ENCODE data around the gene HSPB2.

Gene HSPB2

DNA sequence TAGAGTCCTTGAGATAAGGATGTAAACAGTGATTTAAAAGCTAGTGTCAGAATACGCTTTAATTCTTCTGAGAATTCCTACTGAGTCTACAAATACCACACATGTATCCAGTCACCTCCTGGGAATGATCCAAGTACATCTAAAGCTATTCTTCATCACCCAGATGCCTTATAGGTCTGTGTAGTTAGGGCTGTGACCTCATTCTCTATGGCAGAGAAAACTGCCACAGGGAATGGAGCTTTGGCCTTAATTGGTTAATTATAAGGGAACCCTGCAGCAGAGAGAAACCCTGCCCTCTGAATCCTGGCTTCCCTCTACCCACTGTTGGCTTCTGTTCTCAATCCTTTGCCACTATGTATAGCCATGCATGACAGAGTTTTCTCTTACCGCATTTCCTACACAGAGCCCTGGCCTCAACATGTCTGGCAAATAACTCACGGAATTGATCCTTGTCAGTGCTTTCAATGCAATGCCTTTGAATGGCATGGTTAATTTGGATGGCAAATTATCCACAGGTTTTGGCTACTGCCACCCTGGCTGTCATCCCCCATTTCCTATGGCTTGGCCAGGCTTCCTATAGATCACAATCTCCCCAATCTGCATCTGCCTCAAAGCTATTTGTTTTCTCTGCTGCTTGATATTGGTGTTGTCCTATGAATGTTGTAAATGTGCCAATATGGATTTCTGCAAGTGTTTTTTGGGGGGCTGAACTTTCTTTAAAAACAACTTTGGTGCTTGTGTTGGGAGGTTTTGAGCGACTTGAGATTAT, 27.5 kb downstream of the HSPB2 start:
- no peak for DNase-seq

- DNase-seq: no peak
These were observed 29.4 kb downstream of the HSPB2 start for GRCh38 chr11:111941963-111942362.

GRCh38 chr11:111942829-111943228, 30.3 kb downstream of the HSPB2 start:
- no peak for DNase-seq

- no peak for DNase-seq
These were observed 31.6 kb downstream of the HSPB2 start for GRCh38 chr11:111944139-111944538.

GRCh38 chr11:111944651-111945051, 32.1 kb downstream of the HSPB2 start:
- DNase-seq: peak in 1 of 5 experiments; percentile 51

DNA sequence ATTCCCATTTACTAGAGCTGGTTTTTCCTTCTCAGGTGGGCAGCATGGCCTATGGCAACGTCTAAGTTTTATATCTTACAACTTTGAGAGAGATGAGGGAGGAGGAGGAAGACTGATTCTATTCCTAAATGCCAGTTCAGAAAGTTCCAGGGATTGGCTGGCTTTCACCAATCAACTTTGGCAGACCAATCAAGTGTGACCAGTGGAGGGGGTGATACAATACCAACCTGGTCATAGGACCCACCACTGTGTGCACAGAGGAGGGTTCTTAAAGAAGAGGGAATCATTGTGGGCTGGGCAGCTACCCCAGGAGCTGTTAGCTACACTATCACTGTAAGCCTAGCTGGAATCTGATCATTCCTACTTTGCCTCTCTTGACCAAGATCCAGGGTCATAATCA, 32.7 kb downstream of the HSPB2 start:
- DNase-seq: no peak

GRCh38 chr11:111946499-111946898, 34.0 kb downstream of the HSPB2 start:
- DNase-seq: no peak

- no peak for DNase-seq
These were observed 34.6 kb downstream of the HSPB2 start for GRCh38 chr11:111947143-111947542.

DNA sequence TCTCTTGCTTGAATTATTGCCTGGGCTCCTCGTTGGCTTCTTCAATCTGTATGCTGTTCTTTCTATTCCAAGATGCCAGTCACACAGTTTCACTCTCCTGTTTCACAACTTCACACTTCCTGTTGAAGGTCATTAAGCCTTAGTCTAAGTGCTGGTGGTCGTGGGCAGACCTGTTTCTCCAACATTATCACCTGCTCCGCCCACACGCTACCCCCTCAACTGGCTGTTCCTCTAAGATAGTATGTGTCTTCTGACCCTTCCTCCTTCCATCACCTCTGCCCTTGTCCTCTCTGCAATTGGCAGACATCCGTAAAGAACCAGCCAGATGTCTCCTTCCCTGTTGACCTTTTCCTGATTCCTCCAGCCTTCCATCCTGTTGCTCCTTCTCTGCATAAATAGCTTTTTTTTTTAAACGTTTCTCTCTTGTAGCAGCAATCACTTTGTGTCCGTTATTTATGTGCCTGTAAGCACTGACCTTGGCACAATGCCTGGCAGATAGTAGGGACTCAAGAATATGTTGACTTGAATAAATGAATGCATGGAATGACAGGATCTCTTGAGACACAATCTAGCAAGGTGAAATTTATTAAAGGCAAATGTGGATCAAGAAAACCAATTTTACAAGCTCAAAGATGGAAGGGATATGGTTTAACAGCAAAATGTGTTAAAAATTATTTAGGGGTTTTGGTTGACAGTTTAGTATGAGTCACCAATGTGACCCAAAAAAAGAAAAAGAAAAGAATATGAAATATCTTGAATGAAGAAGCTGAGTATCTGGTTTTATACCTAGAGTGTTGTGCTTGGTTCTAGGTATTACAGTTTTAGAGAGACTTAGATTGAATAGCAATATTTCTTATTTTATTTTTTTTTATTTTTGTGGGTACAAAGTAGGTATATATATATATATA, 37.2 kb downstream of the HSPB2 start:
- no peak for DNase-seq

DNA sequence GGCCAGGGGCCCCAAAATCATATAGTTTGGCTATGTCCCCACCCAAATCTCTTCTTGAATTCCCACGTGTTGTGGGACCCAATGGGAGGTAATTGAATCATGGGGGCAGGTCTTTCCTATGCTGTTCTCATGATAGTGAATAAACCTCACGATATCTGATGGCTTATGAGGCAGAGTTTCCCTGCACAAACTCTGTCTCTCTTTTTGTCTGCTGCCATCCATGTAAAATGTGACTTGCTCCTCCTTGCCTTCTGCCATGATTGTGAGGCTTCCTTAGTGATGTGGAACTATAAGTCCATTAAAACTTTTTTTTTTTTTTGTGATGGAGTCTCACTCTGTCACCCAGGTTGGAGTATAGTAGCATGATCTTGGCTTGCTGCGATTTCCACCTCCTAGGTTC, 39.0 kb downstream of the HSPB2 start:
- no peak for DNase-seq

DNA sequence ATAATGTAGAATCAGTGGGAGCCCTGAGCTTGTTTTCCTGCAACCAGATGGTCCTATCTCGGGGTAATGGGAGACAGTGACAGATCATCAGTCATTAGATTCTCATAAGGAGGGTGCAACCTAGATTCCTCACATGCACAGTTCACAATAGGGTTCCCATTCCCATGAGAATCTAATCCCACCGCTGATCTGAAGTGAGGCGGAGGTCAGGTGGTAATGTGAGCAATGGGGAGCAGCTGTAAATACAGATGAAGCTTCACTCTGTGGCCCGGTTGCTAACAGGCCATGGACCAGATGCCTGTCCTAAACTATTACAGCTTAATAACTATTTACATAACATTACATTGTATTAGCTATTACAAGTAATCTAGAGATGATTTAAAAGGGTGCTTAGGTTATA, 41.6 kb downstream of the HSPB2 start:
- no peak for DNase-seq

DNA sequence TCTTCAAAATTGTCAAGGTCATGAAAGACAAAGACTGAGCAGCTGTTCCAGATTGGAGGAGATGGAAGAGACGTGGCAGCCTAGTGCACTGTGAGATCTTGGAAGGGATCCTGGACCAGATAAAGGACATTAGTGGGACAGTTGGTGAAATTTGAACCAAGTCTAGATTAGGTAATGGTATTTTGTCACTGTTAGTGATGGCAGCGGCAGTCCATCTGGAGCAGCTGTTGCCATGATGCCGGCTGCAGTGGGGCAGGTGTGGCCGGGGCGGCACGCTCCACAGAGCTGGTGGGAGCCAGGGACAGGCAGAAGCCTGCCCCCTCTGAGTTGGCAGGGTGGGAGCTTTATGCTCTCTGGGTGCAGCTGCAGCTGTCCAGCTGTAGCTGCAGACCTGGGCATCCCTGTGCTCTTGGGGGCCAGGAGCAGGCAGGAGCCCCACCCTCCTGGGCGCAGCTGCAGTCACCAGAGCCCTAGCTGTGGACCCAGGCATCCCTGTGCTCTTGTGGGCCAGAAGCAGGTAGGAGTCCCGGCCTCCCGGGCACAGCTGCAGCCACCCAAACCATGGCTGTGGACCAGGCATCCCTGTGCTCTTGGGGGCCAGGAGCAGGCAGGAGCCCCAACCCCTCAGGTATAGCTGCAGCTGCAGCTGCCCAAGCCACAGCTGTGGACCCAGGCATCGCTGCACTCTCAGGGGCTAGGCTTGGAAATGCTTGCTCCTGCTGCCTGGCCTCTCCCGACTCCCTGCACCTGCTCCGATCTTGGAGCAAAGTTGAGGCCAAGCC, 45.3 kb downstream of the HSPB2 start:
- DNase-seq: no peak

DNA sequence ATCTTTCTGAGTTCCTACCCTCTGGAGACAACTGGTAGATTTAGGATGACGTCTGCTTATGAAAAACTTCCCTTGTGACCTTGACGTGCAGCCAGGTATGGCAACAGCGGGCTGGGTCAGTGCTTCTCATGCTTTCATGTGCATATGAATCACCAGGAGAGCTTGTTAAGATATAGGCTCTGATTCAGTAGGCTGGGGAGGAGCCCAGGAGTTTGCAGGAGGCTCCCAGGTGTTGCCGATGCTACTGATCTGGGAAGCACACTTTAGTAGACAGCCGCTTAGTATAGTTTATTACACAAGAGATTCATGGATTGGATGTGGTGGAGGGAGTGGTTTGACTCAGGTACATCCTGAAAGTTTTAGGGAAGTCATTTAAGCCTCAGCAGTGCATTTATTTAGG, 48.4 kb downstream of the HSPB2 start:
- DNase-seq: no peak

- no peak for DNase-seq
These were observed 49.1 kb downstream of the HSPB2 start for GRCh38 chr11:111961389-111962300.

Measured in T-helper 2 cell (primary cell).